GM23248 (cell line): Measurements from ENCODE around the gene PLEKHA6.

Experiments used
- EZH2 ChIP-seq: fragments of 200-600 bp; sonication (generic); IDR thresholded peaks from 2 replicates; pipeline ENCODE4 v1.6.1; 2018; ENCODE audit warnings: antibody characterized with exemption, mild to moderate bottlenecking; ENCODE audit not compliant: insufficient read depth, poor library complexity, severe bottlenecking
- EZH2phosphoT487 ChIP-seq: fragments of 200-600 bp; sonication (generic); IDR thresholded peaks from 2 replicates; pipeline ENCODE4 v1.6.1; 2018; ENCODE audit warnings: antibody characterized with exemption, moderate library complexity, mild to moderate bottlenecking, low read depth; ENCODE audit not compliant: insufficient read depth

DNA sequence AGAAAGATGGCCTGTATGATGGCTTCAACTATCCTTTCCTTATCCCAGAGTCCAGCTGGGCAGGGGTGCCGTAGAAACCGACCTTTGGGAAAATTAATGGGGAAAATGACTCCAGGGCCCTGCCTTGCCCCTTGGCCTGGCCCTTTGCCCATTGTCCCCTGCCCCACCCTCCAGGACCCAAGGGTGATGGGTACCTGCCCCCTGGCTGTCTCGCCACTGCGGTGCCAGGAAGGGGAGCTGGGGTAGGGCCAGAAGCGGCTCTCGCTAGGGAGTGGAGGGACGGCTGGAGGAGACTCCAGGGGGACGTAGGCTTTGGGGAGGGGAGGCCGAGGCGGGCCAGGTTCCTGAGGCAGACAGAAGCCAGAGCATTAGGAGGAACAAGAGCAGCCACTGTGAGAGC, 116.8 kb downstream of the PLEKHA6 start:
- no peak for TF ChIP-seq EZH2
- no peak for TF ChIP-seq EZH2phosphoT487
